ENCODE results near the gene KIR3DL2.
"Not testable (repeated sequence)": the region's sequence is repeated elsewhere in the genome, so short reads cannot be mapped to it uniquely, and the experiment has no call there.

KIR3DL2 gene

GRCh38 chr19:54871696-54872095 lies 21.5 kb downstream of the KIR3DL2 start:
- DNase-seq (ENCODE audit: low spot score), result no peak

- DNase-seq (ENCODE audit: low spot score), result no peak
Measured at GRCh38 chr19:54873990-54874389, 23.7 kb downstream of the KIR3DL2 start, which contains the start of gene FCAR. FCAR (plus strand) TSS chr19:54874235; CDS start chr19:54874290, 55 bp downstream.

GRCh38 chr19:54875506-54875905 lies 25.3 kb downstream of the KIR3DL2 start:
- DNase-seq (ENCODE audit: low spot score), result peak; percentile 2

- DNase-seq (ENCODE audit: low spot score), result no peak
Measured at GRCh38 chr19:54877471-54877870, 27.2 kb downstream of the KIR3DL2 start.

DNA sequence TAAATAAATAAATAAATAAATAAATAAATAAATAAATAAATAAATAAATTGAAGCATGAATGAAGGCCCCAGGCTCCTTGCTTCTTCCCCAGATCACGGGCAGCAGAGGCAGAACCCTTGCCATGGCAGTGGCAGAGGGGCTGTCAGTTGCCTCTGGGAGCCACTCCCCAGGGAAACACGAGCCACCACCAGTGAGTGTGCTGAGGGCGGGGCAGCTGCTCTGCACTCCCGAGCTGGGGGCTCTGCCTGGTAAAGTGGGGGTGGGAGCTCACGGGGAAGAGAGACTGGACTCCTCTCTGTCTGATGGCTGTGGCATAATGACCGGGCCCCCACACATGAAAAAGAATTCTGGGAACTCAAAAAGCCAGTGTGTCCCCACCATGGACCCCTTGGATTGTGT lies 31.6 kb downstream of the KIR3DL2 start:
- no peak for DNase-seq (ENCODE audit: low spot score)

- DNase-seq (ENCODE audit: low spot score), result no peak
Measured at GRCh38 chr19:54882758-54883157, 32.5 kb downstream of the KIR3DL2 start.

DNA sequence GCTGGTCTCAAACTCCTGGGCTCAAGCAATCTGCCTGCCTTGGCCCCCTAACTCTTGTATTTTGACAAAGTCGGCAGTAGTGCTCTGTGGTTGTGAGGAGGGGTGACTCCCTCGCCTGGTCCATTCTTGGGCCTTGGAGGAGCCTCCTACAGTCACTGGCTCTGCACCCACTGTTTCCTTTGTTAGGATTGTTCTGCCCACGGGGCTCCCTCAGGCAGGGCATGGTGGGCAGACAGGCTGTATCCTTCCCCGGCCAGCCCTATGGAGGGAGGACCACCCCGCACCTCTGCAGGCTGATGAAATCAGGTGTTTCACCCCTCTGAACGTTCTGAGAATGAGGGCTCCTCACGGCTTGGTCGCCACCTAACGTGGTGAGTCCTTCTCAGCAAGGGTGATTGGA lies 33.0 kb downstream of the KIR3DL2 start:
- no peak for DNase-seq (ENCODE audit: low spot score)

DNA sequence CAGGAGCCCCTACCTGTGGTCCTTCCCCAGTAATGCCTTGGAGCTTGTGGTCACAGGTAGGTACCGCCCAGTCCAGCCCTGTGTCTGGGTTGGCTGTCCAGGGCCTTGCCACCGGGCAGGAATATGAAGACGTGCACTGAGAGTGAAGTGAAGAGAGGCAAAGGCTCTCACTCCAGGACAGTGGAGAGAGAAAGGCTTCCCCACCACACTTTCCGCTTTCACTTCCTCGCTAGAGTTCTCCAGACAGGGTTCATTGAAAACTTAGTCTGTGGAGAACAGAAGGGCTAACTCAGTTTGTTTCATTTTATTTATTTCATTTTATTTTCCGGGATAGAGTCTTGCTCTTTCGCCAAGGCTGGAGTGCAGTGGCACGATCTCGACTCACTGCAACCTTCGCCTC lies 38.0 kb downstream of the KIR3DL2 start:
- DNase-seq (ENCODE audit: low spot score), result no peak

GRCh38 chr19:54889566-54889965 lies 39.3 kb downstream of the KIR3DL2 start:
- DNase-seq (ENCODE audit: low spot score), result no peak

DNA sequence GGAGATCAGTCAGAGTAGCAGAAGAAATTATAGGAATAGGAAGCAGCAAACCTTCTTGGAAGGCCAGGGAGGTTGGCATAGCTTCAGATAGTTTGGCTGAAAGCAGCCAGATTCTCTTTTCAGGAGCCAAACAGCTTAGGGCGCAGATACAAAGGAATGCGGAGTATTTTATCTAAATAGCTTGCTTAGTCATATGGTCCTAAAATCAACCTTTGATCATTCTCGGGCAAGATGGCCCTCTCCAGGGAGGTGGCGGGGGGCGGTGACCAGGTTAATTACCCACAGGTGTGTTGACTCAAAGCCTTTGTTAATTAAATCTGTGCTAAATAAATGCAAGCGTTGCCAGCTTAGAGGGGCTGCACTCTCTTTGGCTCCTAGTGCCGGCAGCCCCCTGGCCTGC lies 43.2 kb downstream of the KIR3DL2 start:
- DNase-seq (ENCODE audit: low spot score), result no peak

DNA sequence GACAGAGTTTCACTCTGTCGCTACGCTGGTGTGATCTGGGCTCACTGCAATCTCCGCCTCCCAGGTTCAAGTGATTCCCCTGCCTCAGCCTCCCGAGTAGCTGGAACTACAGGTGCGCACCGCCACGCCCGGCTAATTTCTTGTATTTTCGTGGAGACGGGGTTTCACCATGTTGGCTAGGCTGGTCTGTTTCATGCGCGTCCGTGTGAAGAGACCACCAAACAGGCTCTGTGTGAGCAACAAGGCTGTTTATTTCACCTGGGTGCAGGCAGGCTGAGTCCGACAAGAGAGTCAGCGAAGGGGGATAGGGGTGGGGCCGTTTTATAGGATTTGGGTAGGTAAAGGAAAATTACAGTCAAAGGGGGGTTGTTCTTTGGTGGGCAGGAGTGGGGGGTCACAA lies 43.9 kb downstream of the KIR3DL2 start:
- not testable (repeated sequence) for DNase-seq (ENCODE audit: low spot score)

DNA sequence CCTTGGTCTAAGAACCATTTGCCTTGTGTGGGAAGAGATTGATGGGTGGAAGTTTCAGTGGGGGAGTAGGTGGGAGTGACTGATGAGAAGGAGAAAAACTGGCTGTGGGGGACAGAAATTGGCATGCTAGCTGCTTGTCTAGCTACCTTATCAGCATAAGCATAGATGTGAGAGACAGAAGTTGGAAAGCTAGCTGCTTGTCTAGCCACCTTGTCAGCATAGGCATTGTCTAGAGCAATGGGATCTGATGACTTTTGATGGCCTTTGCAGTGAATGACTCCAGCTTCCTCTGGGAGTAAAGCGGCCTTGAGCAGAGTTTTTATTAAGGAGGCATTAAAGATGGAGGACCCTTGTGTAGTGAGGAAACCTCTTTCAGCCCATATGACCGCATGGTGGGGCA lies 45.8 kb downstream of the KIR3DL2 start:
- no peak for DNase-seq (ENCODE audit: low spot score)

DNA sequence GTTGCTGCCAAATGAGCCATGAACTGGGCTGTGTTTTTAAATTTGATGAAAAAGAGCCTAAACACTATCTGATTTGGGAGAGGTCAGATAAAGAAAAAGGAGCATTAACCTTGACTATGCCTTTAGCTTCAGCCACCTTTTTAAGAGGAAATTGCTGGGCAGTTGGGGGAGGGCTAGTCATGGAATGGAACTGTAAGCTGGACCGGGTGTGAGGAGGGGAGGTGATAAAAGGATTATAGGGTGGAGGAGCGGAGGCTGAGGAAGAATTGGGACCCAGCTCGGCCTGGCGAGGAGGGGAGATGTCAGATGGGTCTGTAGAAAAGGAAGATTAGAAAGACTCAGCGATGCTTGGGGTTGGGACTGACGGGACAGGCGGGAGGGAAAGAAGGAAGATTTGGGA lies 48.4 kb downstream of the KIR3DL2 start:
- not testable (repeated sequence) for DNase-seq (ENCODE audit: low spot score)

DNA sequence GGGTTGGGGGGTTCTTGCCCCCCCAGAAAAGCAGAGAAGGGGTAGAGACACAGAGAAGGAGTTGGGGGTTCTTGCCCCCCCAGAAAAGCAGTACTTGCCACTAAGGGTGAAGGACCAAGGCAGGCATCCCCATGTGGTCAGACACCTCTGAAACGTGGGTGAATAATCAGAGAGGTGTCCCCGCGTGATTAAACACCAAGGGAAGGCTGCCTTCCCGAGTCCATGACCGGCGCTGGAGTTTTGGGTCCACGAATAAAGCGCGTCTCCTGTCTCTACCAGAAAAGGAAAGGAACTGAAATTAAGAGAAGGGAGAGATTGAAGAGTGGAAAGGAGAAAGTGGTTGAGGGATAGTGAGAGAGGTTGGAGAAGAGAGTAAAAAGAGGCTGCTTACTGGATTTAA lies 49.4 kb downstream of the KIR3DL2 start:
- not testable (repeated sequence) for DNase-seq (ENCODE audit: low spot score)

GRCh38 chr19:54901153-54901552 lies 50.9 kb downstream of the KIR3DL2 start:
- DNase-seq (ENCODE audit: low spot score), result not testable (repeated sequence)

- no peak for DNase-seq (ENCODE audit: low spot score)
Measured at GRCh38 chr19:54902061-54902460, 51.8 kb downstream of the KIR3DL2 start.

GRCh38 chr19:54903303-54903702 lies 53.1 kb downstream of the KIR3DL2 start:
- DNase-seq (ENCODE audit: low spot score), result no peak

GRCh38 chr19:54904261-54904660 lies 54.0 kb downstream of the KIR3DL2 start:
- not testable (repeated sequence) for DNase-seq (ENCODE audit: low spot score)

- no peak for DNase-seq (ENCODE audit: low spot score)
Measured at GRCh38 chr19:54905421-54905802, 55.2 kb downstream of the KIR3DL2 start.

GRCh38 chr19:54905803-54906511 lies 55.7 kb downstream of the KIR3DL2 start, which contains the start of gene NCR1:
NCR1 (plus strand) TSS chr19:54906148; CDS start chr19:54906188, 40 bp downstream.
- peak; percentile 14 for DNase-seq (ENCODE audit: low spot score)

GRCh38 chr19:54906819-54907218 lies 56.6 kb downstream of the KIR3DL2 start:
- DNase-seq (ENCODE audit: low spot score), result no peak

- not testable (repeated sequence) for DNase-seq (ENCODE audit: low spot score)
Measured at GRCh38 chr19:54907899-54908298, 57.7 kb downstream of the KIR3DL2 start.

Measured in CD4-positive, alpha-beta T cell treated with Interleukin-15 for 4 hours (primary cell).